Measurements from ENCODE around the gene LILRA1. TPM values are rescaled to one million over a fixed set of nuclear protein-coding genes. Genes with fewer than 3 reads are reported as not detected.

LILRA1 gene
- total and polyA plus RNA-seq, 9 of the 15 experiments (the other 6 are each of a cell fraction or from before 2014, with no cell fraction given): not detected

DNA sequence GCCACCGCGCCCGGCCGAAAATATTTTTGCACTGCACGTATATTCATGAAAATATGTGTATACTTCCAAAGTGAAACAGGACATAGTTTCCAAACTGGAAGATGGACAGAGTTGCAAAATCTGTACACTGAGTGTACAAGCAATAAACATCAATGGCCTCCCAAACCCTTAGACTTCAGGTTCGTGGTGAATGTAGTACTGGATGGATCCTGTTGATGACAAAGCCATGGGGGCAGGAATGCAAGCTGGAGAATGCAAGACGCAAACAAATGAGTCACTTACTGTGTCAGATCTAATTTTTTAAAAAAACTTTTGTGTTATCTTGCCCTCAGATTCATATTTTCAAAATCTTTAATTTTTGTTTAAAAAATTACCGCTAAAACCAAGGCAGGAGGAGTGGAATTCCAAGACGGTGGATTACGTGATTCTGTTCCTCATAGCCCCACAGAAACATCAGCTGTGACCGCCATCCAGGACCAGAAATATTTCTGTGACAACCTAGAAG is 32.5 kb upstream of the LILRA1 start (continued):
- no peak for TF ChIP-seq DDX20 (tag; IDR thresholded peaks at IDR 0.05; ENCODE audit: low read depth)
- TF ChIP-seq ERF (CRISPR knock-in tag; IDR thresholded peaks at IDR 0.05): no peak
- no peak for TF ChIP-seq EHMT2 (IDR thresholded peaks at IDR 0.05)

GRCh38 chr19:54561840-54562239 is 31.6 kb upstream of the LILRA1 start:
- peak; percentile 71 for FAIRE-seq
- BruUV-seq (replicated peaks): no TSS peak
- Histone ChIP-seq H2AFZ (ENCODE audit: low read depth, low read length) (peak overlapping the region; percentile 83), H3K9ac (ENCODE audit: insufficient read depth in 1 of 2, low read depth in 2 of 2, low read length in 2 of 2) (peak overlapping the region; percentile 9 to 54; a peak in 2 of 4 replicates), H3K79me2 (ENCODE audit: control insufficient read depth, insufficient read depth, low read length) (no peaks in the 10 kb centered on the region), H3K4me1 (replicated peaks in 1 of 2; ENCODE audit: control insufficient read depth in 2 of 2, insufficient read depth in 2 of 2, low read length in 2 of 2) (0 out of 5 replicates have a peak, but pooled peaks cover 0 to 2% of the 10 kb centered on the region in 2 experiments), H4K20me1 (replicated peaks; ENCODE audit: control insufficient read depth, insufficient read depth, low read length) (no peaks in the 10 kb centered on the region), H3K9me1 (ENCODE audit: control insufficient read depth, insufficient read depth, low read length) (no peaks in the 10 kb centered on the region), H3K4me3 (peak overlapping the region; percentile 23), H3K27ac (ENCODE audit: extremely low read depth, low read depth, low read length) (no peak overlapping the region), H3K4me2 (ENCODE audit: insufficient read depth, low read length) (peak overlapping the region; percentile 66), H3K36me3 (ENCODE audit: control insufficient read depth, insufficient read depth, low read length) (no peaks in the 10 kb centered on the region), H3K9me3 (replicated peaks; ENCODE audit: control insufficient read depth, insufficient read depth, low read depth, low read length) (no peaks in the 10 kb centered on the region), H3K27me3 (ENCODE audit: control insufficient read depth in 2 of 2, insufficient read depth in 2 of 2, low read length in 2 of 2) (peaks cover 5 to 8% of the 10 kb centered on the region in 2 experiments; a peak in 4 of 5 replicates)
- peak; percentile 90 for ATAC-seq
- peak in 3 of 4 experiments; percentile 19 to 40 (median 29) for DNase-seq (ENCODE audit: extremely low read depth in 1 of 4, low spot score in 3 of 4)
- POLR2A ChIA-PET: no interaction called here
- CTCF ChIA-PET (ENCODE audit: low intra/inter-chr PET ratio): no interaction called here
- in situ Hi-C loops (cut with MboI) (no loop called here), intact Hi-C loops (cut with micrococcal nuclease) (no loop called here)
- 14% methylated on average over 14 of the region's 14 CpGs for WGBS (ENCODE audit: insufficient coverage, low coverage, missing lambda C conversion rate)
- TF ChIP-seq DMBX1 (CRISPR knock-in tag; IDR thresholded peaks at IDR 0.05; ENCODE audit: borderline replicate concordance): peak; percentile 60; the same call in 1 of the 2 replicates
- TF ChIP-seq ZNF143 (CRISPR knock-in tag; IDR thresholded peaks at IDR 0.05): 0 out of 2 replicates have a peak, but pooled peaks have one; percentile 19
- no peak for TF ChIP-seq ZBED1 (IDR thresholded peaks at IDR 0.05)
- TF ChIP-seq ARHGAP35 (IDR thresholded peaks at IDR 0.05; ENCODE audit: partially characterized antibody): no peak
- TF ChIP-seq NFRKB (IDR thresholded peaks at IDR 0.05; ENCODE audit: low read depth): 0 out of 2 replicates have a peak, but pooled peaks have one; percentile 42
- peak; percentile 90 for TF ChIP-seq EHMT2 (IDR thresholded peaks at IDR 0.05)
- TF ChIP-seq ETV1 (tag; conservative IDR thresholded peaks at IDR 0.05; ENCODE audit: low read depth): 0 out of 2 replicates have a peak, but pooled peaks have one; percentile 49
- peak; percentile 84 for TF ChIP-seq L3MBTL2 (IDR thresholded peaks at IDR 0.05)
- 0 out of 2 replicates have a peak, but pooled peaks have one; percentile 41 for TF ChIP-seq DIDO1 (tag; IDR thresholded peaks at IDR 0.05; ENCODE audit: low read depth)
- peak; percentile 54; the same call in 1 of the 2 replicates for TF ChIP-seq ZNF766 (CRISPR knock-in tag; conservative IDR thresholded peaks at IDR 0.05)
- TF ChIP-seq, protein P1, sequence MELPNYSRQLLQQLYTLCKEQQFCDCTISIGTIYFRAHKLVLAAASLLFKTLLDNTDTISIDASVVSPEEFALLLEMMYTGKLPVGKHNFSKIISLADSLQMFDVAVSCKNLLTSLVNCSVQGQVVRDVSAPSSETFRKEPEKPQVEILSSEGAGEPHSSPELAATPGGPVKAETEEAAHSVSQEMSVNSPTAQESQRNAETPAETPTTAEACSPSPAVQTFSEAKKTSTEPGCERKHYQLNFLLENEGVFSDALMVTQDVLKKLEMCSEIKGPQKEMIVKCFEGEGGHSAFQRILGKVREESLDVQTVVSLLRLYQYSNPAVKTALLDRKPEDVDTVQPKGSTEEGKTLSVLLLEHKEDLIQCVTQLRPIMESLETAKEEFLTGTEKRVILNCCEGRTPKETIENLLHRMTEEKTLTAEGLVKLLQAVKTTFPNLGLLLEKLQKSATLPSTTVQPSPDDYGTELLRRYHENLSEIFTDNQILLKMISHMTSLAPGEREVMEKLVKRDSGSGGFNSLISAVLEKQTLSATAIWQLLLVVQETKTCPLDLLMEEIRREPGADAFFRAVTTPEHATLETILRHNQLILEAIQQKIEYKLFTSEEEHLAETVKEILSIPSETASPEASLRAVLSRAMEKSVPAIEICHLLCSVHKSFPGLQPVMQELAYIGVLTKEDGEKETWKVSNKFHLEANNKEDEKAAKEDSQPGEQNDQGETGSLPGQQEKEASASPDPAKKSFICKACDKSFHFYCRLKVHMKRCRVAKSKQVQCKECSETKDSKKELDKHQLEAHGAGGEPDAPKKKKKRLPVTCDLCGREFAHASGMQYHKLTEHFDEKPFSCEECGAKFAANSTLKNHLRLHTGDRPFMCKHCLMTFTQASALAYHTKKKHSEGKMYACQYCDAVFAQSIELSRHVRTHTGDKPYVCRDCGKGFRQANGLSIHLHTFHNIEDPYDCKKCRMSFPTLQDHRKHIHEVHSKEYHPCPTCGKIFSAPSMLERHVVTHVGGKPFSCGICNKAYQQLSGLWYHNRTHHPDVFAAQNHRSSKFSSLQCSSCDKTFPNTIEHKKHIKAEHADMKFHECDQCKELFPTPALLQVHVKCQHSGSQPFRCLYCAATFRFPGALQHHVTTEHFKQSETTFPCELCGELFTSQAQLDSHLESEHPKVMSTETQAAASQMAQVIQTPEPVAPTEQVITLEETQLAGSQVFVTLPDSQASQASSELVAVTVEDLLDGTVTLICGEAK (IDR thresholded peaks at IDR 0.05): 0 out of 2 replicates have a peak, but pooled peaks have one; percentile 28
- TF ChIP-seq, protein P1 (CRISPR knock-in tag; IDR thresholded peaks at IDR 0.05): no peak

Measured in K562 (cell line).